ENCODE measurements around the gene KRTAP1-4. TPM values are rescaled to one million over a fixed set of nuclear protein-coding genes. Genes with fewer than 3 reads are reported as not detected.
"Not testable (repeated sequence)": the region's sequence is repeated elsewhere in the genome, so short reads cannot be mapped to it uniquely, and the experiment has no call there.

KRTAP1-4 gene
- total RNA-seq: not detected

GRCh38 chr17:41029633-41030245 lies at the start of gene KRTAP1-4:
TSS of gene KRTAP1-4 (minus strand) at chr17:41030195. CDS start at chr17:41030078, 117 bp downstream.
- no peak for DNase-seq (ENCODE audit: low spot score)

GRCh38 chr17:41076788-41077187 lies 46.8 kb upstream of the KRTAP1-4 start:
- DNase-seq (ENCODE audit: low spot score): no peak

- no peak for DNase-seq (ENCODE audit: low spot score)
Observed at GRCh38 chr17:41073676-41074075, 43.7 kb upstream of the KRTAP1-4 start.

- DNase-seq (ENCODE audit: low spot score): no peak
Observed at GRCh38 chr17:41071606-41072360, 41.8 kb upstream of the KRTAP1-4 start.

GRCh38 chr17:41069031-41069430 lies 39.0 kb upstream of the KRTAP1-4 start:
- DNase-seq (ENCODE audit: low spot score): no peak

GRCh38 chr17:41067281-41067680 lies 37.3 kb upstream of the KRTAP1-4 start:
- no peak for DNase-seq (ENCODE audit: low spot score)

GRCh38 chr17:41065829-41066624 lies 36.0 kb upstream of the KRTAP1-4 start, which contains the start of gene KRTAP2-4:
TSS of gene KRTAP2-4 (minus strand) at chr17:41065879. CDS start at chr17:41065845, 34 bp downstream.
- no peak for DNase-seq (ENCODE audit: low spot score)

- DNase-seq (ENCODE audit: low spot score): not testable (repeated sequence)
Observed at GRCh38 chr17:41065016-41065689, 35.2 kb upstream of the KRTAP1-4 start.

- no peak for DNase-seq (ENCODE audit: low spot score)
Observed at GRCh38 chr17:41064301-41064700, 34.3 kb upstream of the KRTAP1-4 start.

GRCh38 chr17:41063449-41063848 lies 33.5 kb upstream of the KRTAP1-4 start:
- DNase-seq (ENCODE audit: low spot score): no peak

GRCh38 chr17:41061964-41062363 lies 32.0 kb upstream of the KRTAP1-4 start:
- no peak for DNase-seq (ENCODE audit: low spot score)

GRCh38 chr17:41060052-41060604 lies 30.1 kb upstream of the KRTAP1-4 start, which contains the start of gene KRTAP2-3:
TSS of gene KRTAP2-3 (minus strand) at chr17:41060114. CDS start at chr17:41060050, 64 bp downstream.
- no peak for DNase-seq (ENCODE audit: low spot score)

GRCh38 chr17:41059276-41060051 lies 29.5 kb upstream of the KRTAP1-4 start:
- not testable (repeated sequence) for DNase-seq (ENCODE audit: low spot score)

- DNase-seq (ENCODE audit: low spot score): no peak
Observed at GRCh38 chr17:41058741-41059140, 28.7 kb upstream of the KRTAP1-4 start.

- no peak for DNase-seq (ENCODE audit: low spot score)
Observed at GRCh38 chr17:41057547-41057946, 27.6 kb upstream of the KRTAP1-4 start.

- not testable (repeated sequence) for DNase-seq (ENCODE audit: low spot score)
Observed at GRCh38 chr17:41055130-41055529, 25.1 kb upstream of the KRTAP1-4 start, which contains the start of gene KRTAP2-2. TSS of gene KRTAP2-2 (minus strand) at chr17:41055230. CDS start at chr17:41055211, 19 bp downstream.

GRCh38 chr17:41054556-41054955 lies 24.6 kb upstream of the KRTAP1-4 start:
- DNase-seq (ENCODE audit: low spot score): not testable (repeated sequence)

- no peak for DNase-seq (ENCODE audit: low spot score)
Observed at GRCh38 chr17:41054025-41054424, 24.0 kb upstream of the KRTAP1-4 start.

GRCh38 chr17:41052566-41052965 lies 22.6 kb upstream of the KRTAP1-4 start:
- DNase-seq (ENCODE audit: low spot score): no peak

- DNase-seq (ENCODE audit: low spot score): no peak
Observed at GRCh38 chr17:41049110-41049509, 19.1 kb upstream of the KRTAP1-4 start.
